Panc1 (cell line): ENCODE measurements around the gene MIOS. TPM values are rescaled to one million over a fixed set of nuclear protein-coding genes. Genes with fewer than 3 reads are reported as not detected.

ENCODE experiments used
- ATAC-seq: fragments of 200-7000 bp; cut with Tn5 transposase; 2 replicates; pipeline ENCODE4 v1.9.1; 2020; ENCODE audit warnings: mild to moderate bottlenecking, moderate library complexity
- BruUV-seq: library from RNA; stranded (reverse); fragments of 400-500 nt; replicated peaks from 2 replicates; lab custom pipeline; 2021; lab: Mats Ljungman, UMichigan
- CTCF ChIA-PET: fragments of 300-600 bp; sonication (Branson Sonifier 250); formaldehyde crosslinking; loops from one replicate; lab custom pipeline; 2022; ENCODE audit warnings: antibody characterized with exemption; lab: Charles Lee
- POLR2A ChIA-PET: fragments of 300-600 bp; sonication (Branson Sonifier 250); formaldehyde crosslinking; loops from one replicate; lab custom pipeline; 2022; ENCODE audit warnings: antibody characterized with exemption; lab: Charles Lee
- DNase-seq: peaks from one replicate; pipeline ENCODE4 v3.0.0-alpha.2; 2010; ENCODE audit warnings: low read depth, low spot score
- H3K27ac ChIP-seq: 2 replicates; pipeline ENCODE4 v1.5.1; 2011; ENCODE audit warnings: mild to moderate bottlenecking, low read length, inconsistent platforms
- H3K27me3 ChIP-seq: fragments of 200-500 bp; sonication (Bioruptor generic); 2 replicates; pipeline ENCODE4 v1.6.0; 2014; ENCODE audit warnings: low read length, inconsistent platforms; ENCODE audit not compliant: control insufficient read depth, insufficient read depth
- H3K36me3 ChIP-seq: fragments of 200-500 bp; sonication (Bioruptor generic); 2 replicates; pipeline ENCODE4 v1.5.1; 2014; ENCODE audit warnings: inconsistent platforms, mild to moderate bottlenecking, low read length, moderate library complexity; ENCODE audit not compliant: control insufficient read depth, insufficient read depth
- H3K4me1 ChIP-seq: 2 replicates; pipeline ENCODE4 v1.5.1; 2011; ENCODE audit warnings: inconsistent platforms, mild to moderate bottlenecking, low read length, moderate library complexity; ENCODE audit not compliant: control insufficient read depth, insufficient read depth
- H3K4me3 ChIP-seq, 2 experiments: 2 replicates each; pipeline ENCODE4 v1.5.1; 2011 to 2012; ENCODE audit warnings: low read depth in 2 of 2, low read length in 2 of 2, mild to moderate bottlenecking in 2 of 2, inconsistent platforms in 1 of 2, moderate library complexity in 1 of 2
- H3K9me3 ChIP-seq: fragments of 200-500 bp; sonication (Bioruptor generic); 2 replicates; pipeline ENCODE4 v1.5.1; 2014; ENCODE audit warnings: low read depth, mild to moderate bottlenecking, inconsistent platforms, low read length, moderate library complexity; ENCODE audit not compliant: control insufficient read depth, insufficient read depth
- POLR2AphosphoS5 ChIP-seq: IDR thresholded peaks from 2 replicates; pipeline ENCODE4 v1.6.1; 2012; ENCODE audit warnings: mild to moderate bottlenecking, low read depth, low read length, moderate library complexity
- SIN3A ChIP-seq: IDR thresholded peaks from 2 replicates; pipeline ENCODE4 v1.6.1; 2012; ENCODE audit warnings: low read depth, mild to moderate bottlenecking, low read length, moderate library complexity, borderline replicate concordance; ENCODE audit not compliant: insufficient read depth
- TCF7L2 ChIP-seq: IDR thresholded peaks from 2 replicates; pipeline ENCODE4 v1.6.1; 2011; ENCODE audit warnings: mild to moderate bottlenecking, low read depth, low read length, inconsistent platforms
- in situ Hi-C: cut with HindIII; loops from 2 replicates; pipeline ENCODE4 v1.10.0; 2016; ENCODE audit warnings: low sequenced_read_pairs, low pct_unique_long_range_greater_than_20kb
- intact Hi-C: fragments of 100-400 bp; cut with micrococcal nuclease; formaldehyde crosslinking; loops from one replicate; pipeline ENCODE4 v1.10.0; 2022; ENCODE audit not compliant: unreplicated experiment
- total RNA-seq: library from RNA; stranded (reverse); gene quantifications from one replicate; pipeline ENCODE4 v1.2.1, GENCODE V29; 2021; ENCODE audit not compliant: unreplicated experiment
- TF ChIP-seq, protein P1 (sequence below), 2 experiments: IDR thresholded peaks; 2 replicates each; pipeline ENCODE4 v1.6.1; 2011 to 2012; ENCODE audit warnings: low read depth in 2 of 2, control low read depth in 1 of 2, low read length in 1 of 2, mild to moderate bottlenecking in 1 of 2, moderate library complexity in 1 of 2; ENCODE audit not compliant: insufficient read depth in 1 of 2
- TF ChIP-seq, protein P2 (sequence below): fragments of 450-650 bp; IDR thresholded peaks from 2 replicates; pipeline ENCODE4 v1.5.1; 2017; ENCODE audit warnings: mild to moderate bottlenecking

MIOS gene
- total RNA-seq, 1 experiment from 2014 or later: 40.8 TPM

DNA sequence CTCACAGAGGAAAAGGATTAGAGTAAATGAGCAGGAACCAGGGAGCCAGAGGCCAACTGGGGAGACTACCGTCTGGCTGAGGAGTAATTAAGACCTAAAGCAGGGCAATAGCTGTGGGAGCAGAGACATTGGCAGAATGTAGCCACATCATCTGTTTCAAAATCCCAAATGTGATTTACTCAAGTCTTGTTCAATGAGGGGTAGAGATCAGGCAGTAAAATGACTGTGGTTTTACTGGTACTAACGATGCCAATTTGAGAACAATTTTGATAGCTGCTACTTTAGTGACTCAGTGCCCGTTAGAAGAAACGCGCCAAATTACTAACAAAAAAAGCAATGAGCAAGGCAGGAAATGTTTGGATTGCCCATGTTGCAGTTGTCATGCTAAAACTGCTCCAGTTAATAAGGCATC lies 12.7 kb upstream of the MIOS start:
- H3K27me3 ChIP-seq: no peaks in the 10 kb centered on the region; the same call in 1 of the 2 replicates
- ChIA-PET POLR2A (no interaction called here), CTCF (no interaction called here)
- TF ChIP-seq TCF7L2: no peak
- TF ChIP-seq, protein P1, sequence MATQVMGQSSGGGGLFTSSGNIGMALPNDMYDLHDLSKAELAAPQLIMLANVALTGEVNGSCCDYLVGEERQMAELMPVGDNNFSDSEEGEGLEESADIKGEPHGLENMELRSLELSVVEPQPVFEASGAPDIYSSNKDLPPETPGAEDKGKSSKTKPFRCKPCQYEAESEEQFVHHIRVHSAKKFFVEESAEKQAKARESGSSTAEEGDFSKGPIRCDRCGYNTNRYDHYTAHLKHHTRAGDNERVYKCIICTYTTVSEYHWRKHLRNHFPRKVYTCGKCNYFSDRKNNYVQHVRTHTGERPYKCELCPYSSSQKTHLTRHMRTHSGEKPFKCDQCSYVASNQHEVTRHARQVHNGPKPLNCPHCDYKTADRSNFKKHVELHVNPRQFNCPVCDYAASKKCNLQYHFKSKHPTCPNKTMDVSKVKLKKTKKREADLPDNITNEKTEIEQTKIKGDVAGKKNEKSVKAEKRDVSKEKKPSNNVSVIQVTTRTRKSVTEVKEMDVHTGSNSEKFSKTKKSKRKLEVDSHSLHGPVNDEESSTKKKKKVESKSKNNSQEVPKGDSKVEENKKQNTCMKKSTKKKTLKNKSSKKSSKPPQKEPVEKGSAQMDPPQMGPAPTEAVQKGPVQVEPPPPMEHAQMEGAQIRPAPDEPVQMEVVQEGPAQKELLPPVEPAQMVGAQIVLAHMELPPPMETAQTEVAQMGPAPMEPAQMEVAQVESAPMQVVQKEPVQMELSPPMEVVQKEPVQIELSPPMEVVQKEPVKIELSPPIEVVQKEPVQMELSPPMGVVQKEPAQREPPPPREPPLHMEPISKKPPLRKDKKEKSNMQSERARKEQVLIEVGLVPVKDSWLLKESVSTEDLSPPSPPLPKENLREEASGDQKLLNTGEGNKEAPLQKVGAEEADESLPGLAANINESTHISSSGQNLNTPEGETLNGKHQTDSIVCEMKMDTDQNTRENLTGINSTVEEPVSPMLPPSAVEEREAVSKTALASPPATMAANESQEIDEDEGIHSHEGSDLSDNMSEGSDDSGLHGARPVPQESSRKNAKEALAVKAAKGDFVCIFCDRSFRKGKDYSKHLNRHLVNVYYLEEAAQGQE (IDR thresholded peaks at IDR 0.05; ENCODE audit: insufficient read depth in 1 of 2, low read depth in 2 of 2, low read length in 1 of 2): no peak
- TF ChIP-seq, protein P2, sequence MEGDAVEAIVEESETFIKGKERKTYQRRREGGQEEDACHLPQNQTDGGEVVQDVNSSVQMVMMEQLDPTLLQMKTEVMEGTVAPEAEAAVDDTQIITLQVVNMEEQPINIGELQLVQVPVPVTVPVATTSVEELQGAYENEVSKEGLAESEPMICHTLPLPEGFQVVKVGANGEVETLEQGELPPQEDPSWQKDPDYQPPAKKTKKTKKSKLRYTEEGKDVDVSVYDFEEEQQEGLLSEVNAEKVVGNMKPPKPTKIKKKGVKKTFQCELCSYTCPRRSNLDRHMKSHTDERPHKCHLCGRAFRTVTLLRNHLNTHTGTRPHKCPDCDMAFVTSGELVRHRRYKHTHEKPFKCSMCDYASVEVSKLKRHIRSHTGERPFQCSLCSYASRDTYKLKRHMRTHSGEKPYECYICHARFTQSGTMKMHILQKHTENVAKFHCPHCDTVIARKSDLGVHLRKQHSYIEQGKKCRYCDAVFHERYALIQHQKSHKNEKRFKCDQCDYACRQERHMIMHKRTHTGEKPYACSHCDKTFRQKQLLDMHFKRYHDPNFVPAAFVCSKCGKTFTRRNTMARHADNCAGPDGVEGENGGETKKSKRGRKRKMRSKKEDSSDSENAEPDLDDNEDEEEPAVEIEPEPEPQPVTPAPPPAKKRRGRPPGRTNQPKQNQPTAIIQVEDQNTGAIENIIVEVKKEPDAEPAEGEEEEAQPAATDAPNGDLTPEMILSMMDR: no peak
- TF ChIP-seq POLR2AphosphoS5: no peak
- no peak for TF ChIP-seq SIN3A
- H3K36me3 ChIP-seq: no peaks in the 10 kb centered on the region
- H3K4me1 ChIP-seq: no peaks in the 10 kb centered on the region
- ATAC-seq (no peak), DNase-seq (no peak)
- H3K9me3 ChIP-seq: no peaks in the 10 kb centered on the region
- no peak overlapping the region for H3K4me3 ChIP-seq
- BruUV-seq: no TSS peak
- in situ Hi-C loops (no loop called here), intact Hi-C loops (no loop called here)
- H3K27ac ChIP-seq: no peak overlapping the region

DNA sequence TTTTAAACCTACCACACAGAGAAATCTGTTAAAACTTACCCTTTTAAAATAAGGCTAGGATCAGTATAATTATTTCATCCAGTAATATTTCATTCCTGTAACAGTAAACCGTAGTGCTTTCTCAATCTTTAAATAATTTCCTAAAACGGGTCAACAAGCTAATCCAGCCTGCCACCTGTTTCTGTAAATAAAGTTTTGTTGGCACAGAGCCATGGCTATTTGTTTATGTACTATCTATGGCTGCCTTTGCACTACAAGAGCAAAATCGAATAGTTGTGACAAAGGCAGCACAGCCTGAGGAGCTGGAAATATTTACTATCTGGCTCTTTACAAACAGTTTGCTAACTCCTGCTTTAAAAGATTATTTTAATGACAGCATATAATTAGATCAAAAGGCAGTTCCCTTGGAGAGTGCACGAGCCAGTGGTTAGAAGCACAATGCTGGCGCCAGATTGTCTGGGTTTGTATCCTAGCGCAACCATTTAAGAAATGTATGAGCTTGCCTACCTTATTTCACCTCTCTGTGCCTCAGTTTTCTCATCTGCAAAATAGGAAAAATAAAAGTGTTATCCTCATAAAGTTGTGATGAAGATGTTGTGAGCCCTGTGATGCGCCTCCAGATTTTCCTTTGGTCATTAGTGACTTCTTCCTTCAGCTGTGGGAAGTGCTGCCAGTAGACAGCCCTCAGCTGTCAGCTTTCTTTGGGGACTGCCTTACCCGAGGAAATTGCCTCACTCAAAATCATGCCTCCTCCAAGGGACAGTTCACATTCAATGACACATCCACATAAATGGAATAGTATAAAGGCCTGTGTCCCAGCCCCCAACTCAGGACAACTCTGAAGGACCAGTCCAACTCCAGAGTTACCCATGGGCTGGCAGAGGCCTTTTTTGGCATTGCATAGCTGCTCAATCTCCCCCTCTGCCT lies 11.8 kb upstream of the MIOS start:
- no TSS peak for BruUV-seq
- H3K9me3 ChIP-seq: no peaks in the 10 kb centered on the region
- CTCF ChIA-PET: no interaction called here
- POLR2A ChIA-PET: no interaction called here
- TF ChIP-seq, protein P1 (IDR thresholded peaks at IDR 0.05; ENCODE audit: insufficient read depth in 1 of 2, low read depth in 2 of 2, low read length in 1 of 2): no peak
- no peak for TF ChIP-seq SIN3A
- TF ChIP-seq TCF7L2: no peak
- no peak for TF ChIP-seq POLR2AphosphoS5
- TF ChIP-seq, protein P2: no peak
- intact Hi-C loops: no loop called here
- H3K4me1 ChIP-seq: no peaks in the 10 kb centered on the region
- H3K4me3 ChIP-seq: no peak overlapping the region
- DNase-seq: no peak
- no peak for ATAC-seq
- in situ Hi-C loops: no loop called here
- no peak overlapping the region for H3K27ac ChIP-seq
- no peaks in the 10 kb centered on the region; the same call in 1 of the 2 replicates for H3K27me3 ChIP-seq
- no peaks in the 10 kb centered on the region for H3K36me3 ChIP-seq
